ENCODE data around the gene USP28.

The USP28 gene

DNA sequence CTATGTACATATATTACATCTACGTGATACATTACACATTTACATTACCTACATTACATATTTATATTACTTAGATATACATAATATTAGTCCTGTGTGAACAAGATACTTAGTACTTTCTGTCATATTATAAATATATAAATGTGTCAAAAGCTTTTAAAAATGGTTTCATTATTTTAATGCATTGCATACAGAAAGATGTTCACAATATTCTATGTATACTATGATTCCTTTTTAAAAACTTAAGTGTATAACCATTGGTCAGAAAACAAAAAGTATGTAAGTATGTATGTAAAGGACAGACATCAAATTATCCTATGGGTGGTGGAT, 101.2 kb downstream of the USP28 start:
- TF ChIP-seq, protein P1, sequence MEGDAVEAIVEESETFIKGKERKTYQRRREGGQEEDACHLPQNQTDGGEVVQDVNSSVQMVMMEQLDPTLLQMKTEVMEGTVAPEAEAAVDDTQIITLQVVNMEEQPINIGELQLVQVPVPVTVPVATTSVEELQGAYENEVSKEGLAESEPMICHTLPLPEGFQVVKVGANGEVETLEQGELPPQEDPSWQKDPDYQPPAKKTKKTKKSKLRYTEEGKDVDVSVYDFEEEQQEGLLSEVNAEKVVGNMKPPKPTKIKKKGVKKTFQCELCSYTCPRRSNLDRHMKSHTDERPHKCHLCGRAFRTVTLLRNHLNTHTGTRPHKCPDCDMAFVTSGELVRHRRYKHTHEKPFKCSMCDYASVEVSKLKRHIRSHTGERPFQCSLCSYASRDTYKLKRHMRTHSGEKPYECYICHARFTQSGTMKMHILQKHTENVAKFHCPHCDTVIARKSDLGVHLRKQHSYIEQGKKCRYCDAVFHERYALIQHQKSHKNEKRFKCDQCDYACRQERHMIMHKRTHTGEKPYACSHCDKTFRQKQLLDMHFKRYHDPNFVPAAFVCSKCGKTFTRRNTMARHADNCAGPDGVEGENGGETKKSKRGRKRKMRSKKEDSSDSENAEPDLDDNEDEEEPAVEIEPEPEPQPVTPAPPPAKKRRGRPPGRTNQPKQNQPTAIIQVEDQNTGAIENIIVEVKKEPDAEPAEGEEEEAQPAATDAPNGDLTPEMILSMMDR (IDR thresholded peaks at IDR 0.05) = no peak

DNA sequence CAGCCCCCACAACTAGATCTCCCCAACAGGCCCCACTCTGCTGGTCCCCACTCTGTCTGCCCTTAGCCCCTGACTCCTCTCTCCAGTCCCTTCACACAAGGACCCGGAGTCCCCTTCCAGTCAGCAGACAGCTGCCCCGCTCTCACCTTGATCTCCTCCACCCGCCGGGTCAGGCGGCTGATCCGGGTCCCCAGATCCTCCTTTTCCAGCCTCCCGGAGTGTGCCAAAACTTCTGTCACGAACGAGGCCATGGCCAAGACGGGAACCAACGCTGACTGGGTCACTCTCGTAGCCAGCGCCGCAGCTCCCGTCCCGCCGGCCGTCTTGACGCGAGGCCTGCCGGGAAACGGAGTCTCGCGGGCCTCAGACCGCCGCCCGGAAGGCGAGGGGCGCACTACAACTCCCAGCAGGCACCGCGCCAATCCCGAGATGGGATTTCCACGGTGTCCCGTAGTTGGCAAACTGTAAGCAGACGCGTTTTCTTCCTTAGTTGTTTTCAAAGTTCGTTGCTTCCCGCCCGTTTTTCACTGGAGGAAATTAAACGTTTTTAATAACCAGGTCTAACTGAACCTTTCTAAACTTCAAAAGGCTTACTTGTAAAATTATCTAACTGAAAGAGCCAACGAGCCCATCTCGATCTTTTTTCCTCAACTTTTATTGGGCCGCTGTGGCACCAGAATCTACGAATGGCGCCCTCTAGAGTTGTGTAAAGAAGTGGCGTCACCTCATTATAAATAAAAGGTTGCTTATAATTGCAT, 101.8 kb downstream of the USP28 start, which contains the start of gene ZW10:
Gene ZW10 (minus strand): TSS at position 277 of the 758 bp plus-strand sequence. CDS start 26 bp downstream, at position 251.
- TF ChIP-seq, protein P1 (IDR thresholded peaks at IDR 0.05) = peak; percentile 91

DNA sequence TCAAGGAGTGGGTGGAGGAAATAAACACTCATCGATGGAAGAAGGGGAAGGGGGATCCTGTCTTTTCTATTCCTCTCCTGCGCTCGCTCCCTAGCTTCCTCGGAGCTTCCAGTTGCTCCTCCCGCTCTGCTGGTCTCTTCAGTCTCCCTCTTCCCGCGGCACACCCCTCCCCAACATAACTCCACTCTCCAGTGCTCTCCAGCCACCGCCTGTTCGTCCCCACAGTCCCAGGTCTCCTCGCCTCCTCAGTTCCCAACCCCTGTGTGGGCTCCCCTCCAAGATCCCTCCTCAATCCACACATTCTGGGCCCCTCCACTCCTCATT, 102.3 kb downstream of the USP28 start:
- TF ChIP-seq, protein P1 (IDR thresholded peaks at IDR 0.05) = no peak

DNA sequence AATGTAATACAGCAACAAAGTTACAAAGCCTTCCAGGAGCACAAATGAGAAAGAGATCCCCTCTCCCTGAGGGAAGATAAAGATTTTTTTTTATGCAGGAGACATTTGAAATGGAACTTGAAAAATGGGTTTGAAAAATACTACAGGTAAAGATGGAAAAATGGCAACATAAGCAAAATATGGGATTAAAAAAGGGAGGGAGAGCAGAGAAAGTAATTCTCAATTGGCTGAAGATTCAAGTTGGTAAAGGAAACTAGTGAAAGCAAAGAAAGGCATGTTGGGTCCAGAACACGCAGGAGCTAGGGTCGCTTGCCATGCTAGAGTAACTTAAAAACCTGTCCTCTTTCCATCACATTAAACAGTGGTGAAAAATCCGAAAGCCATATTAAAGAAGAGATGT, 103.4 kb downstream of the USP28 start:
- TF ChIP-seq, protein P1 (IDR thresholded peaks at IDR 0.05) = no peak

DNA sequence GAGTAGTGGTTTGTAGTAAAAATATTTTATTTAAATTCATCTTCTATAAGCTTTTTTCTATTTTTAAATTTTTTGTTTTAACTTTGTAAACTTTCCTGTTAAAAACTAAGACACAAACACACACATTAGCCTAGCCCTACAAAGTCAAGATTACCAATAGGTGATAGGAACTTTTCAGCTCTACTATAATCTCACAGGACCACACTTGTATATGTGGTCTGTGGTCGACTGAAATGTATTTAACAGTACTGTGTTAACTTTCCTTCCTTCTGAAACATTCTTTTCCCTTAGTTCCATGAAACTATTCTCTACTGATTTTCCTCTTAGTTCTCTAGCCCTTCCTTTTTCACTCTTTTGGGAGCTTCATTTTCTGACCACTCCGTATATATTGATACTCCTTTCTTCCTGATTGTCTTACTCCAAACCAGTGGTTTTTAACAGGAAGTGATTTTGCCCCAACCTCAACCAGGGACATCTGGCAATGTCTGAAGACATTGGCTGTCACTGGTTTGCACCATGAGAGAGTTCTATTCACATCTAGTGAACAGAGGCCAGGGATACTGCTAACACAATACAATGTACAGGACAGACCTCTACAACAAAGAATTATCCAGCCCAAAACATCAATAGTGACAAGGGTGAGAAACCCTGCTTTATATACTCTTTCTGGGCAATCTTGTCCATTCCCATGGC, 110.7 kb downstream of the USP28 start:
- TF ChIP-seq, protein P1 (IDR thresholded peaks at IDR 0.05) = no peak

DNA sequence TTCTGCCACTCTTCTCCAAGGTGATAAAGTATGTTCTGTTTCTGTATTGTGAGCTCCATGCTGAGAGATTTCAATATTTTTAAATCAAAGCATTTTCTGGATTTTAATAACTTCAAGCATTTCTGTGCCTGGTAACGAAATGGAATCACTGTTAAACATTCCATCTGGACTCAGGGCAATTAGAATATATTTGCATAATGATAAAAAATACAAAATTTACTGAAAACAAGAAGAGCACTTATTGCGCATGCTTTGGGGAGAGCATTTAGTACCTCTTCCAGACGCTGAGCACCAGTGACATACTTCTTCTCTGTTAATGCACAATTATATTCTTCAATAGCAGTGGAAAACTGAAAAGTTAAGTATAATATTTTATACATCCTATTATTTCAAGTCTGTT, 115.1 kb downstream of the USP28 start:
- TF ChIP-seq, protein P1 (IDR thresholded peaks at IDR 0.05) = no peak

DNA sequence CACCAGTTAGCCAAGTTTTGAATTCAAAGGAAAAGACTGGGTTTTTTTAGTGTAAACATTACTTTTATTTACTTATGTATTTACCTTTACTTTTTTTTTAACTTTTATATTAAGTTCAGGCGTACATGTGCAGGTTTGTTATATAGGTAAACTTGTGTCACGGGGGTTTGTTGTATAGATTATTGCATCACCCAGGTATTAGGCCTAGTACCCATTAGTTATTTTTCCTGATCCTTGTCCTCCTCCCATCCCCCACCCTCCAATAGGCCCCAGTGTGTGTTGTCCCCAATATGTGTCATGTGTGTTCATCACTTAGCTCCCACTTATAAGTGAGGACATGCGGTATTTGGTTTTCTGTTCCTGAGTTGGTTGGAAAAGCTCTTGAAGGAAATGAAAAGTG, 122.4 kb downstream of the USP28 start:
- TF ChIP-seq, protein P1 (IDR thresholded peaks at IDR 0.05) = no peak
